HG02763 (cell line): Measurements from ENCODE around the gene YARS1.
A peak's percentile ranks its signal among the peaks of the same experiment; 100 is the strongest.

Source experiments
- ATAC-seq: cut with Tn5 transposase; IDR thresholded peaks from one replicate; pipeline ENCODE4 v1.9.1; 2021; ENCODE audit warnings: mild to moderate bottlenecking, moderate library complexity; ENCODE audit not compliant: unreplicated experiment

The YARS1 gene

DNA sequence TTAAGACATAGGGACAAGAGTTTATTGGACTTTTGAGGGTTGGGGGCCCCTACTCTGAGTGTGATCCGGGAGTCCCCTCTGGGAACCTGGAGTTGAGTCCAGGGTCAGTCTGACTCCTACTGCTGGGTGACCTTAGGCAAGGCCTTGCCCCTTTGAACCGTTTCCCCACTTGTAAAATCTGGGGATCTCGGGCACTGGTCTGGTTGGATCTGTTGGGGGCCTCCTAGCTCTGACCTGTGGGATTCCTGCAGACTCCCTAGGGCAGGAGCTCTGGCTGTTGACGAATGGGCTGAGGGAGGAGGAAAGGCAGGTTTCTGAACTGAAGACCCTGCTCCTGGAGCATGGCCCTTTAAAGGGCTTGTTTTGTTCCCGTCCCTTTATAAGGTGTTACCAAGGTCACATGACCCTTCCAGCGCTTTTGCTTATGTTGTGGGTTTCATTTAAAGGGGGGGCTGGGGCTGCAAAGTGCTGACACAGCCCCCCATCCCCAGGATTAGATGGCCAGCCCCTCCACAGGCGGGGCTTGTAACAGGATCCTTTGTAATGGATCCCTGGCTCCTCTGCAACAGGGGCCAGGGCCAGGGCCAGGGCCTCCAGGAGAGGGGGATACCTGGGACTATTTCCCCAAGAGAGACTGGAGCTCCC lies 50.7 kb downstream of the YARS1 start:
- no peak for ATAC-seq

DNA sequence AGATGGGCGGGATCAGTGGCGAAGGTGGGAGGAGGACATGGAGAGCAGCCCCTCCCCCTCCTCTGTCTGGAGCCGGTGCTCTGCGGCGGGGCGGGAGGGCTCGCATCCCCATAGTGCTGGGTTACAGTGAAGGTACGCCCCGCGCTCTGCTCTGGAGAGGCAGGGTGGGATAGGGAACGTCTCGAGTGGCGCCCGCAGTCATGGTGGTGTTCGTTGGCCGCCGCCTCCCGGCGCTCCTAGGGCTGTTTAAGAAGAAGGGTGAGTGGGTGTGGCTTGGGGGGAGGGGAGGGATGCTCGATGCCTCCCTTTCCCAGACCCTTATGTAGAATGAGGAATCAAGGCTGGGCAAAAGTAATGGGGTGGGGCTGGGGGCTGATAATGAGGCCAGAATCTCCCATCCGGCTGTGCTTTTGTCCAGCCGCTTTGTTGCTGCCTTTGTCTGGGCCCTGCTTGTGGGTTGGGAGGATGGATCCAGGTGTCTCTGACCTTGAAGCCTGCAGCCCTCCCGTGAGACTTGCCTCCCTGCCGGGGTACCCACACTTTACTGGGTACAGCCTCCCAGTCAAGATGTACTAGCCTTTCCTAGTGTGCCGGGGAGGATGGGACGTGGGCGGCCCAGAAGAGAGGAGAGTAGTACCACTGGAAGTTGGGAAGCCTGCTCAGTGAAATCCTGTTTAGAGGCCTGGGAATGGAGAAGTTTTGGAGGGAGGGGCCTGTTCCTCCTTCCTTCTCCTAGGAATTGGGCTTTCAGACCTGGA lies 51.4 kb downstream of the YARS1 start:
- no peak for ATAC-seq

DNA sequence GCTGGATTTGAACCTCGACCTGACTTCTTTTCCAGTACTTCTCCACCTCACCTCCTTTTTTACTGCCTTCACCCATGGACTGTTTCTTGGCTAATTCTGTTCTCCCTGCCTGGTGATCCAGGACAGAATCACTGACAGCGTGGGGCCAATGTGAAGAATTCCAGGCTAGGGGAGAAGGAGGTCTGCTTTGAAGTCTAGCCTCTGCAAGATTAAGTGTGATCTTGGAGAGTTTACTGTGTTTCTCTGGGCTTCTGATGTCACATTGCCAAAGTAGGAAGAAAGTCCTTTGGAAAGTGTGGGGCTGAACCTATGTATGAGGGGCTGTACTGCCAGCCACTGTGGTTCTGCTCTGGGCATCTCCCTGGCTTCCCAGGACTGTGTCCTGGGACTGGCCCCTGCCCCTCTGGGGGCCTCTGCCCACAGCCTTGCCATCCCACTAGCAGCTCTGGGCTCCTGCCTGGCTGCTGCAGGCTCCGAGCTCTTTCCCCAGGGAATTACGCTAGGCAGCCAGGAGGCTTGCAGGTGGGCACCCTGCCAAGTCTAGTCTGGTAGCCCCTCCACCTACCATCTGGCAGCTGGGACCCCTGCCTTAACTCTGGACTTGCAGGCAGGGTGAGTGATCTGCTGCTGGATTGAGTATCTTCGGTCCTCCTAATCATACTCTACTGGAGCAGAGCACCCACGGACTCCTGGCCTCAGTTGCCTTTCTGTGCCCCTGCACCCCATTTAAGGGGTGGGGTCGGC lies 52.2 kb downstream of the YARS1 start:
- ATAC-seq: no peak

DNA sequence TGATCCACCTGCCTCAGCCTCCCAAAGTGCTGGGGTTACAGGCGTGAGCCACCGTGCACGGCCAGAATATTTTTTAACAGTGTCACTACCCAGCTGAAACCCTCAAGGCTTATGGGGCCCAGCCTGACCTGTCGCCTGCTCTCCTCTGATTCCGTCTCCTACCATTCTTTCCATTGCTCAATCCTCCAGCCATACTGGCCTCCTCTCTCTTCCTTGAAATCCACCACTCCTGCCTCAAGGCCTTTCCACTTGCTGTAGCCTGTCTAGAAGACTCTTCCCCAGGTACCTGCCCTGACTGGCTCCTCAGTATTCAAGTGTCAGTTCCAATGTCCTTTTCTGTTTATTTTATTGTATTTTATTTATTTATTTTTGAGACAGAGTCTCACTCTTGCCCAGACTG lies 53.9 kb downstream of the YARS1 start:
- no peak for ATAC-seq

DNA sequence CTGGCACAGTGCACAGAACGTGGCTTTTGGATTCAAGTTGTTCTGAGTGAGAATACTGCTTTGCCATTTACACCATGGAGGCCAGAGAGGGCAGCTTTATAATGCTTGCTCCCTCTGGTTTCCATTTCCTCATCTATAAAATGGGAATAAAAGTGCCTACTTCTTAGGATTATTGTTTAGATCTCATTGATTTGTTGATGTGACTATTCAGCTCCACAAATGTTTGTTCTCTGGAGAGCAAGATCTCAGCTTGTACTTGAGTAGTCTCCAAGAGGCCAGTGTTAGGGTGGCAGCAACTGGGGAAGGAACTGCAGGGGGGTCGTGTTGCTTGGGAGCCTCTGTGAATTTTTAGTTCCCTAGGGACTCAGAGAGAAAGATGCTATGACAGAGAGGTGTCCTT lies 55.2 kb downstream of the YARS1 start:
- ATAC-seq: no peak

DNA sequence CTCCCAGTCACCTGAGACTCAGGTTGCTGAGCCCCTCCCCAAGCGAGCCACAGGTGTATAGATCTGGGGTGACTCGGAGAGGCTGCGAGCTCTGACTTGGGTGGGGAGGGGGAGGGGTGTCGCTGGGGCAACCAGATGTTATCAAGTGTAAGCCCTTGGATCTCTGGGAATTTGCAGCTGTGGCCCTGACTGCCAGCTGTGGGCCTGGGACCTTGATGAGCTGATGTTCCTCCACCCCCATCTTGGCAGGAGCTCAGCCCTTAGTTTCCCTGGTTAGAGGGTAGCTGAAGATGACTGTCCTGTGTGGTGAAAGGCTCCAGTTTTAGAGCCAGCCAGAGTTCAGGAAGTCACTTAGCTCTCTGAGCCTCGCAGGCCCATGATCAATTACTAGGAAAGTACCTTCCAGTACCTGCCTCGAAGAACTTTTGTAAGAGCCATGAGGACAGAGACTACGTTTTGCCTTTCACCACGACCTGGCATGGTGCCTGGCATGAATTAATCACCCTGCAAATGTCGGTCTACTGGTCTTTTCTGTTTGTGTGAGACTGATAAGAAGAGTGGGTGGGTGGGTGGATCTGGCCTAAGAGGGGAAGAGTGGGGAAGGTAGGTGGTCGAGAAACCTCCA lies 55.8 kb downstream of the YARS1 start:
- no peak for ATAC-seq

DNA sequence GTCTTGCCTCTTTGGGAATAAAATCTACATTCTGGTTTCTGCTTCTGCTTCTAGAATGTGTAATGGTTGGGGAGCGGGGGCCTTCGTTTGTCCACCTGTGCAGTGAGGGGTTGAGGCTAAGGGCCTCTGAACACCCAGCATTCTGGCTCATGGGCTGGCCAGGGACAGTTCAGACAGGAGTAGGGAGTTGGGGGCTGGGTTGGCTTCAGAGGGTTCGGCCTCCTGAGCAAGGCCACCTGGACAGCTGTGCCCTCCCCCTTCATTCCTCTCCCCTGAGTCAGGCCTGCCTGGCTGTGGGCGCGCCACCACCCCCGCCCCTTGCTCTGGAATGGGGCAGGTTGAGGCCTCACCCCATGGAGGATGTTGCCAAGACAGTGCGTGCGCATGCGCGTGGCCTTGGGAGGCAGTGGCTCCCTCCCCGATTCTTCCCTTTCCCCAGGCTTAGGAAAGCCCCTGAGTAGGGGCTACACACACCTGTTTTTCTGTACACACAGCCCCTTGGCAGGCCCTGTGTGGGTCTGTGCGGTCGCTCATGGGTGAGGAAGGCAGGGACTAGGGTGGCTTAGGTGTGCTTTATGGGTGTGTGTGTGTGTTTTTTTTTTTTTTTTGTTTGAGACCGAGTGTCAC lies 57.0 kb downstream of the YARS1 start:
- ATAC-seq: no peak

DNA sequence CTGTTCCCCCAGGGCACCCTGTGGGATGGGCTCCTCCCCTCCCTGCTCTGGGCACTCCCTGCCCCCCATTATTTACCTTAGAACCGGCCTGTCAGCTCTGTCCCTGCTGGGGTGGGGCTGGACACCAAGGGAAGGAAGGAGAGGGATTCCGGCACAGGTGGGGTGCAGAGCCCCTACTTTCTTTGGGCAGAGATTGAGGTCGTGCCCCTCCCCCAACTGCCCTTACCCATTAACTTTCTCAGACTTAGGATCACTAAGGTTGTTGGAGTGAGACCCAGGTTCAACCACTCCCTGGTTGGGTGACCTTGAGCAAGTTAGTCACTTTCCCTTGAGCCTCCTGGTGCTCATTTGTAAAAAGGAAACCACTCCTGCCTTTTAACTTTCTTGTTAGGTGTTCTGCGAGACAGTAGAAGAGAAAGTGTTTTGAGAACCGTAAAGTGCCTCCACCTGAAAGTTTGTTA lies 57.6 kb downstream of the YARS1 start:
- no peak for ATAC-seq

DNA sequence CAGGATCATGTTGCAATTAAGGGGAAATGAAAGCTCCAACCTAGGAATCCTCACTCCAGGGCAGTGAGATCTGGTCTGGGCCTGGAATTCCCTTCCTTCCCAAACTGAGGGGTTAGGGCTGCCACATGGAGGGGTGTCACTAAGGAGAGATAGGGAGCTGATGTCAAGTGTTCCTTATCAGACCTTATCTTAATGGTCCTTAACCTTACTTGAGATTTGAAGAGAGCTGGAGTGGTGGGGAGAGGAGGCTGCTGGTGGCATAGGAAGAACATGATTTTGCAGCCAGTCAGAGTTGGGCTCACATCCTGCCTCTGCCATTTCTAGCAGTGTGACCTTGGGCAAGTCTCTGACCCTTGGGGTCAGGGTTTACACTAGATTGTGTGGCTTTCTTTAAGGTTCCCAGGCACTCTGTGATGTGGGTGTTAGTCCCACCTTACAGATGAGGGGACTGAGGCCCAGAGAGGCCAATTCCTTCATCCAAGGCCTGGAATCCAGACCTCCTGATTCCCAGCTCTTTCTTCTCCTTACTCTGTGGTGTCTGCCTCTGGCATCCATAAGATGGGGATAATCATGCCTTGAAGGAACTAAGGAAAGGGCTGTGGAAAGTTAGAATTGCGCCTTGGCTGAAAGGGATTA lies 58.2 kb downstream of the YARS1 start:
- ATAC-seq: no peak

DNA sequence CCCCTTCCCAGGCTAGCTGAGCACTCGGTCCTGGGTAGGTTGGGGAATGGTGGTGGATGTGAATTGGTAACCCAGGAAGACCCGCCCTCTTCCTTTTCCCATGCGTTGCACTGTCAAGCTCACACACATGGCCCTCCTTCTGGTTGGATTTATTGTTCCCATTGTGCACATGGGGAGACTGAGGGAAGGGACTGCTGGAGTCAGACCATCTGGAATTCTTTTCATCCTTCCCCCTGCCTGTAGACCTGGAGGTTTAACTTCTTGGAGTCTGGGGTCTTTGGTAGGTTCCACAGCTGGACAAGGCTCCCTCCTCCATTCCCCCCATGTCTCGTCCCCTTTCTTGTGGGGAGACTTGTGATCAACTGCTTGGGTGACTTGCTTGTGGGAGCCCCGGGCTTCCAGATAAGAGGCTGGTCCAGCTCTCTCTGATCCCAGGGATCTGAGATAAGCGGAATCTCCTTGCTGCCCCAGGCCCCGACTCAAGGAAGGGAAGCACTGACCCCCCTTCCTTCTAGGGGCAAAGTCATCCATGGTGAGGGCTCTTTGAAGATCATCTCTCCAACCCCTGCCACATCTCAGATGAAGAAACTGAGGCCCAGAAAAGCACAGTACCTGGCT lies 58.9 kb downstream of the YARS1 start:
- no peak for ATAC-seq

DNA sequence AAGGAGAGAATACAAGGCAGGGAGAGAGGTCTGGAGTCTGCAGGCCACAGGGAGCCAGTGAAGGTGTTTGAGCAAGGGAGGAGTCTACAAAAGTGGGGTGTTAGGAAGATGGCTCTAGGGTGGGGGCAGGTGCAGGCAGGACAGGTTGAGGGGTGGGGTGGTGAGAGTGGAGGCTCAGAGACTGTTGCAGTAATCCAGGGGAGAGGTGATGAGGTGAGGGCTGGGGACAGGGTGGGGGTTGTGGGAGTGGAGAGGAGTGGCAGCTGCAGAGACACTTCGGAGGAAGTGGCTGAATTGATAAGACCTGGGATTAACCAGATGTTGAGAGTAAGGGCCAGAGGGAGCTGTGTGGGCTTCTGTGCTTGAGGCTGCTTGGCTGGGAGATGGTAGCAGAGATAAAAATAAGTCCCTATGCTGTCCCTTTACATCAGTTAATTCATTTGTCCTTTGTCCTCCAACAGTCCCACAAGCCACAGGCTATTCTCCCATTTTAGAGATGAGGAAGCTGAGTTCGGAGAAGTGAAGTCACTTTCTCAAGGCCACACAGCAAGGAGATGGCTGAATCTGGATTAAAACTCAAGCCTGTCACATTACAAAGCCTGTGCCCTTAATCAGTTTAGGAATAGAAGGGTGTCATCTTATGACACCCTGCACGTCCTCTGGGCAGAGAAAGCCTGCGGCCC lies 59.8 kb downstream of the YARS1 start:
- ATAC-seq: no peak

DNA sequence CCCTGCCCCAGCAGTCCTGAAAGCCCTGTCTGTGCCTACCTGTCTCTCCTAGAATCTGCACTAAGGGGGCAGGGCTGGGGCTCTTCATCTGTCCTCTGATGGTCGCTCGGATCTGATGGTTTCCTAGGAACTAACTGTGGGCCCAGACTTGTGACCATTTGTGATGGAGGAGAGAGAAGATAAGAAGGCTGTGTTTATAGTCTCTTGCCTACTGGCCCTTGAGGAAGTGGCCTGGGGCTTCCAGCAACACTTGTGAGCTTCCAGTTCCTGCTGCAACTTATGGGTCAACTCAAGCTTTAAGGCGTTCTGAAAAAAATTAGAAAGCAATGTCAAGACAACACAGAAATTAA lies 61.4 kb downstream of the YARS1 start:
- ATAC-seq: no peak

DNA sequence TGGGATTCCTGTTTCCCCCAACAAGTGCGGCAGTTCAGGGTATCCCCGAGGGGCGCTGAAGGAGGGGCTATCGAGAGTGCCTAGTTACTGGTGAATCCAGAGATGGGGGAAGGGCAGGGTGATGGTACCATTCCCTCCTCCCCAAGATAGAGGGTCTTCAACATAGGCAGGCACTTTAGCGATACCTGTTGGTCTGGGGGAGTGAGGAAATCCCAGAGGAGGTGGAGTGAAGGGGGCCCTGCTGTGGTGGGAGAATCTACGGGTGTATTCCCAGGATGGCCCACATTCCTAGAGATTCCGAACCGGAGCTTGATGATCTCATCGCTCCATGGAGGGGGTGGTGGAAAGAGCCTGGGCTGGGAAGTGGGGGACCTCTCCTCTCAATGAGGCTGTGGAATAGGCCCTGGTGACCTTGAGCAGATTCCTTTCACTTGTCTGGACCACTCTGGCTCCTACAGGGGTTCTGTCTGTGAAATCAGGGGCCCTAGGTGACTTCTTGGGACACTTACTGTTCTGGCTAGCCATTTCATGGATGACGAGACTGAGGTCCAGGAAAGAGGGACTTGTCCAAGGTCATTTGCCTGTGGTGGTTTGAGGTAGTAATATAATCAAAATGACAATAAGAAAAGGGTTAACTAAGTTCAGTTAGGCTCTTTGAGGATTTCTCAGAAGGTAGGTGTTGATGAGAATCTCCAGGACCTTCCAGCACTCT lies 61.9 kb downstream of the YARS1 start:
- ATAC-seq: no peak

DNA sequence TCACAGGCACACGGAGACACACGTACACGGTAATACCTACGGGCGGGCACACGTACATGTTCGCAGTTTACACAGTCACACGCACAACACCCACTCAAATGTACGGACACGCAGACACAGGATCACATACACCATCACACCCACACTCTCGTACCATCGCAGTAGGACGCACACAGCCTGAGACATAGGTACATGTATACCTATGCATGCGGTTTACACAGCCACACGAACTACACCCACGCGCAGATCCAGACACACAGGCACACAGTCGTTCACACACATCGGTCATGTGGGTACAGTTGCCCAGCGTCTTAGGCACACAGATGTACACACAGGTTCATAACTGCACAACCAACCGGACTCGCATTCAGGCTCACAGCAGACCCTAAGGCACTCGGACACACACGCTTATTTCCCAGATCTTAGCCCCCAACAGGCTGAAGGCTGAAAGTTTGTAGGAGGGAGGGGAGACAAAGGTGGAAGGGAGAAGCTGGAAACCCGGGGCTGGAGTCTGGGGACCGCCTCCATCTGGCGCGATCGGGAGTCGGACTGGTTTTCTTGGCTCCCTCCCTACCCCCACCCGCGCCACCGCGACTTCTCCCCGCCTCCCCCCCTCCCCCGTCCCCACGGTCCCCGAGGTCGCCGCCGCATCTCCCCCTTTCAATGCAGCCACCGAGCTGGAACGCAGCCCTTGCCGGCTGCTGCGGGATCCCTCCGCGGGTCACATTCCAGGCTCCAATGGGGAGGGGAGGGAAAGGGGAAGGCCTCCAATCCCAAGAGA lies 62.7 kb downstream of the YARS1 start:
- ATAC-seq: peak; percentile 23

DNA sequence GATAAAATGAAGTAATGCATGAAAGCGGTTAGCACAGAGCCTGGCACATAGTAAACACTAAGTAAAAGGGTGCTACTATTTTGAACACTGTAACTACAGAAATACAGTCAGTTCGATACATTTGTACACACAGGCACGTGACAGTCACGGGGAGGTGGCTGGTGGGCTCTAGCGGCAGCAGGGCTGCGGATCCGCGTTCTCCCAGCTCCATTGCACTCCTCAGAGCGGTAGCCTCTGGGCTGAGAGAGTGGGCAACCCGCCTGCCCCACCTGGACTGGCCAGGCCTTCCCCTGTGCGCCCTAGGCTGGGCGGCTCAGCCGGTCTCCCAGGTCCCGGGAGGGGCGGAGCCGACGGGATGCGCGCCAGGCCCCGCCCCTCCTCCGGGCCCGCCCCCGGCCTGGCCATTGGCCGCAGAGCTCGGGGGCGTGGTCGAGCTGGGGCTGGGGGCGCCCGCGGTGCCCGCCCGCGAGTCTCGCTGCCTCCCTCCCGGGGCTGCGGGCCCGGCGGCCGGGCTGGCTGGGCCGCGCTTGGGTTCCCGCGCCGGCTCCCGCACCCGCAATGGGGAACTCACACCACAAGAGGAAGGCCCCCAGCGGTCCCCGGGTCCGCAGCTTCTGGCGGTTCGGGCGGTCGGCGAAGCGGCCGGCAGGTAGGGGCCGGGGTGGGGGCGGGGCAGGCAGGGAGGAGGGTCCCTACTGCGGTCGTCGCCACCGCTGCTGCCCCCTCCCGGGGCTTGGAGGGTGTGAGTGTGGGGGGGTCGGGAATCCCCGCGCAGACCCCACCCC lies 63.4 kb downstream of the YARS1 start:
- peak; percentile 43 for ATAC-seq

DNA sequence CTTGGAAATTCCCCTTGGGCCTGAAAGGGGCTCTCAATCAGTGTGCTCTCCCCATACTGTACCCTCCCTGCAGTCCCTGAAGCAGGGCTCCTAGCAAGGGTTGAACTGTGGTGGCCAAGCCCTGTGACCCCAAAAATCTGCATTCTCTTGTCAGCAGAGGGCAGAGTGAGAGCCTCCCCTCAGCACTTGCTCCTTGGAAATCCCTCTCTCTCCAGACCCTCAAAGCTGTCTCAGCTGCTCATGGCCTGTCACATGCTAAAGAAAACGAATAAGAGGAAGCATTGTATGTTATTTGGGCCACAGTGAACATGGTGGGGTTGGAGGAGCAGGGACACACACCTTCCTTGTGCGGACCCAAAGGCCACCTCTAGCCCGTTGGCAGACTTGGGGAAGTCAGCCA lies 67.4 kb downstream of the YARS1 start:
- ATAC-seq: no peak

DNA sequence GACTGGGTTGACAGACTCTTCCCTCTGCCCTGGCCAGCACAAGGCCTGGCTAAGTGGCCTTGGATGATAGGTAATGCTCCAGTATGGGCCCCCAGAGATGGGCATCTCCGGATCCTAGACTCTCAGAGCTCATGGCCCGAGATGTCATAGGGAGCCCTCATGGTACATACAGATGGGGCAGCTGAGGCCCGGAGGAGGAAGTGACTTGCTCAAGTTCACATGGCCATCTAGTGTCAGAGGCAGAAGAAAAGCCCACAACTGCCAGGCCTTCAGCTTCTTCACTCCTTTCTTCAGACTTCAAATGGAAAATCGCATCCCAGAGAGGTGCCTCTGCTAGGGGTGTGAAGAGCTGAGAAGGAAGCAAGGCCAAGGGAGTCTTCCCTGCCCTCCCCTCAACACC lies 67.8 kb downstream of the YARS1 start:
- no peak for ATAC-seq
